ACC112 (cell line): ENCODE results near the gene EPM2A.
A peak's percentile ranks its signal among the peaks of the same experiment; 100 is the strongest.

Experiments
- H2AFZ ChIP-seq: fragments of 200-600 bp; sonication (generic); one replicate; pipeline ENCODE4 v1.6.0; 2017; ENCODE audit warnings: antibody characterized with exemption, low read length; ENCODE audit not compliant: unreplicated experiment
- H3K27ac ChIP-seq: fragments of 200-600 bp; sonication (generic); 2 replicates; pipeline ENCODE4 v1.5.1; 2014; ENCODE audit warnings: low read depth, mild to moderate bottlenecking, antibody characterized with exemption, low read length, moderate library complexity
- H3K27me3 ChIP-seq: fragments of 200-600 bp; sonication (generic); 2 replicates; pipeline ENCODE4 v1.6.1; 2014; ENCODE audit warnings: mild to moderate bottlenecking, antibody characterized with exemption, low read length, moderate library complexity, mixed read lengths; ENCODE audit not compliant: insufficient read depth
- H3K36me3 ChIP-seq: fragments of 200-600 bp; sonication (generic); 2 replicates; pipeline ENCODE4 v1.6.1; 2016; ENCODE audit warnings: mild to moderate bottlenecking, antibody characterized with exemption, low read length, moderate library complexity, mixed read lengths; ENCODE audit not compliant: insufficient read depth
- H3K4me1 ChIP-seq: fragments of 200-600 bp; sonication (generic); one replicate; pipeline ENCODE4 v1.6.1; 2016; ENCODE audit warnings: low read length, mixed read lengths; ENCODE audit not compliant: insufficient read depth, unreplicated experiment, control insufficient read depth
- H3K4me3 ChIP-seq: fragments of 200-600 bp; sonication (generic); 2 replicates; pipeline ENCODE4 v1.5.1; 2014; ENCODE audit warnings: mild to moderate bottlenecking, low read depth, low read length
- H3K79me2 ChIP-seq: fragments of 200-600 bp; sonication (generic); one replicate; pipeline ENCODE4 v1.6.0; 2016; ENCODE audit warnings: low read length; ENCODE audit not compliant: control insufficient read depth, unreplicated experiment, insufficient read depth

EPM2A gene

DNA sequence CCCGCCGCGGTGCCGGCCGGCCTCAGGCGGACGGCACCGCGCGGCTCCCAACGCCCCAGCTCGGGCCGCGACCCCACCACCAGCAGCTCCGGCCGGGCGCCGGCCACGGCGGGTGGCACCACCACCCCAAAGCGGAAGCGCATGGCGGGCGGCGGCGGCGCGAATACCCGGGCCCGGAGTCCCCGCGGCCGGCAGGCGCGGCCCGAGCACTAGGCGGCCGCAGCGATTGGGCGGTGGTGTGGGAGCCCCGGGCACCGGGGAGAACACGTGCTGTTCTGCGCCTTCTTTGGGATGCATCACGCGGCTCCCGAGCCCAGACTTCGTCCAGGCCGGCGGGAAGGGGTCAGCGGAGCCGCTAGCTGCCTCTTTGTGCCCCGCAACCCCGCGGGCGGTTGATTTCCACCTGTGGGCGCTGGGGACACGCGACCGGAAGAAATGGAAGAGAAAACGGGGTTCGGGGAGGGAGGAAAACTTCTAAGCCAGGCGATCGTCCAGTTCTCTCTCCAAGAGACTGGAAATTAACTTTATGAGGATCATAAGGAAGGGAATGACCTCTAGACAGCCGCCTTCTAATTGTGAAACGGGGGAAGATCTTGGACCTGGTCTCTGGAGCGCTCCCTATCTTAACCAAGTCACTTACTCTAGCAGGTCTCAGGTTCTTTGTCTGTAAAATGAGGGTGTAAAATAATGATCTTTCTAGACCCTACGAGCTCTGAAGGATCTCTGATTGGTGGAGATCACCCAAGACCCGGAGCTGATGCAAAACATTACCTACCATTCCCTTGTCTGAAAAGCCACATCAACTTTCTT is at the start of gene EPM2A:
TSS of gene EPM2A (minus strand) at position 165 of the 810 bp plus-strand sequence. CDS start at position 143, 22 bp downstream.
- Histone ChIP-seq H3K4me3 (peak within 1 kb of the TSS; percentile 85), H3K27ac (peak within 1 kb of the TSS; percentile 94), H2AFZ (peak within 1 kb of the TSS; percentile 97), H3K4me1 (peaks cover 36% of the 10 kb centered on the region), H3K27me3 (no peaks in the 10 kb centered on the region), H3K79me2 (no peaks in the 10 kb centered on the region), H3K36me3 (no peaks in the 10 kb centered on the region)

DNA sequence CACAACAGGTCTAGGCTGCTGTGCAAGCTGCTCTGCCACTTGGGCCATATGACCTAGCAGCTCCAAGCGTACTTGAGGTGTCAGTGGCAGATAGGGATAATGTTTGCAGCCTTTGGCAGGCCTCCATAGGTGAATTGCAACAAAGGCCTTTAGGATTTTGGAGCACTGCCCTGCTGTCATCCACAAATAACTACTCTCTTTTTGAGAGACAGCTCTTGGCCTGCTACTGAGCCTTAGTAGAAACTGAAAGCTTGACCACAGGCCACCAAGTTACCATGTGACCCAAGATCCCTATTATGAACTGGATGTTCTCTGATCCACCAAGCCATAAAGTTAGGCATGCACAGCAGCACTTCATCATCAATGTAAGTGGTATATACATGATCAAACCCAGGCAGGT is 49.4 kb upstream of the EPM2A start:
- H3K79me2 ChIP-seq = no peaks in the 10 kb centered on the region
- H2AFZ ChIP-seq = no peak overlapping the region
- H3K4me3 ChIP-seq = no peak overlapping the region
- no peaks in the 10 kb centered on the region for H3K27me3 ChIP-seq
- no peak overlapping the region for H3K27ac ChIP-seq
- no peaks in the 10 kb centered on the region for H3K4me1 ChIP-seq
- peaks cover 22% of the 10 kb centered on the region for H3K36me3 ChIP-seq

- H3K4me3 ChIP-seq = no peak overlapping the region
- no peak overlapping the region for H3K27ac ChIP-seq
- no peaks in the 10 kb centered on the region for H3K79me2 ChIP-seq
- H3K36me3 ChIP-seq = peaks cover 19% of the 10 kb centered on the region
- no peaks in the 10 kb centered on the region for H3K4me1 ChIP-seq
- no peaks in the 10 kb centered on the region for H3K27me3 ChIP-seq
- no peak overlapping the region for H2AFZ ChIP-seq
Observed at GRCh38 chr6:145783796-145784195, 48.5 kb upstream of the EPM2A start.

DNA sequence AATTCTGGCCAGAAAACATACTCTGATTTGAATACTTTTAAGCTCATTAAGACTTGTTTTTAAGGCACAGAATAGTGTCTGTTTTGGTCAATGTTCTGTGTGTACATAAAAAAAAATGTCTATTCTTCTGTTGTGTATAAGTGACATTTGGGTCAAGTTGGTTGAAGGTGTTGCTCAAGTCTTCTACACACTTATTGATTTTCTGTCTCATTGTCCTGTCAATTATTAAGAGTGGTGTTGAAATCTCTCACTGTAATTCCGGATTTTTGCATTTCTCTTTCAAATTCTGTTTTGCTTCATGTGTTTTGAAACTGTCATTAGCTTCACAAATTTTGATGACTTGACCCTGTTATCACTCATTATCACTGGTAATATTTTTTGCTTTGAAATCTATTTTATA is 37.5 kb upstream of the EPM2A start:
- Histone ChIP-seq H3K4me3 (no peak overlapping the region), H3K27ac (no peak overlapping the region), H3K4me1 (no peaks in the 10 kb centered on the region), H2AFZ (no peak overlapping the region), H3K36me3 (no peaks in the 10 kb centered on the region), H3K79me2 (no peaks in the 10 kb centered on the region), H3K27me3 (no peaks in the 10 kb centered on the region)

DNA sequence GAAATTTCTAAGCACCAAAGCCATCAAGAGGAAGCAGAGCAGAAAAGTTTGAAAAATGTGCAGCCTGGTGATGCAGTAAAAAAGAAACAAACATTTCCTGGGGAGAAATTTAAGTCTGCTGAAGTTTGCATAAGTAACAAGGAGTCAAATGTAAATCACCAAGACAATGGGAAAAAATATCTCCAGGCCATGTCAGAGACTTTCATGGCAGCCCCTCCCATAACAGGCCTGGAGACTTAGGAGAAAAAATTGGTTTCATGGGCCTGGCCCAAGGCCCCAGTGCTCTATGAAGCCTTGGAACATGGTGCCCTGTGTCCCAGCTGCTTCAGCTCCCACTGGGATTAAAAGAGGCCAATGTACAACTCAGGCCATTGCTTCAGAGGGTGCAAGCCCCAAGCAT is 30.1 kb upstream of the EPM2A start:
- H3K4me1 ChIP-seq = no peaks in the 10 kb centered on the region
- no peak overlapping the region for H3K4me3 ChIP-seq
- no peaks in the 10 kb centered on the region for H3K27me3 ChIP-seq
- H3K36me3 ChIP-seq = no peaks in the 10 kb centered on the region
- no peaks in the 10 kb centered on the region for H3K79me2 ChIP-seq
- no peak overlapping the region for H2AFZ ChIP-seq
- H3K27ac ChIP-seq = no peak overlapping the region

GRCh38 chr6:145763742-145764141 is 28.4 kb upstream of the EPM2A start:
- Histone ChIP-seq H3K27me3 (no peaks in the 10 kb centered on the region), H3K79me2 (no peaks in the 10 kb centered on the region), H3K27ac (no peak overlapping the region), H3K4me3 (no peak overlapping the region), H3K4me1 (no peaks in the 10 kb centered on the region), H2AFZ (no peak overlapping the region), H3K36me3 (no peaks in the 10 kb centered on the region)

GRCh38 chr6:145761584-145761983 is 26.3 kb upstream of the EPM2A start:
- Histone ChIP-seq H3K4me1 (no peaks in the 10 kb centered on the region), H3K27ac (no peak overlapping the region), H3K27me3 (no peaks in the 10 kb centered on the region), H3K4me3 (no peak overlapping the region), H3K36me3 (no peaks in the 10 kb centered on the region), H2AFZ (no peak overlapping the region), H3K79me2 (no peaks in the 10 kb centered on the region)

- Histone ChIP-seq H3K27me3 (no peaks in the 10 kb centered on the region), H3K4me3 (no peak overlapping the region), H3K4me1 (peaks cover 9% of the 10 kb centered on the region), H2AFZ (no peak overlapping the region), H3K27ac (no peak overlapping the region), H3K79me2 (no peaks in the 10 kb centered on the region), H3K36me3 (no peaks in the 10 kb centered on the region)
Observed at GRCh38 chr6:145758113-145758512, 22.8 kb upstream of the EPM2A start.

- Histone ChIP-seq H3K4me1 (peaks cover 20% of the 10 kb centered on the region), H3K79me2 (no peaks in the 10 kb centered on the region), H3K36me3 (no peaks in the 10 kb centered on the region), H3K4me3 (no peak overlapping the region), H3K27ac (peak overlapping the region; percentile 17; the same call in 1 of the 2 replicates), H2AFZ (no peak overlapping the region), H3K27me3 (no peaks in the 10 kb centered on the region)
Observed at GRCh38 chr6:145756170-145756662, 20.9 kb upstream of the EPM2A start.

GRCh38 chr6:145755682-145756081 is 20.4 kb upstream of the EPM2A start:
- no peak overlapping the region for H2AFZ ChIP-seq
- no peaks in the 10 kb centered on the region for H3K36me3 ChIP-seq
- peaks cover 20% of the 10 kb centered on the region for H3K4me1 ChIP-seq
- no peak overlapping the region for H3K4me3 ChIP-seq
- H3K27me3 ChIP-seq = no peaks in the 10 kb centered on the region
- peak overlapping the region; percentile 17 for H3K27ac ChIP-seq
- no peaks in the 10 kb centered on the region for H3K79me2 ChIP-seq

DNA sequence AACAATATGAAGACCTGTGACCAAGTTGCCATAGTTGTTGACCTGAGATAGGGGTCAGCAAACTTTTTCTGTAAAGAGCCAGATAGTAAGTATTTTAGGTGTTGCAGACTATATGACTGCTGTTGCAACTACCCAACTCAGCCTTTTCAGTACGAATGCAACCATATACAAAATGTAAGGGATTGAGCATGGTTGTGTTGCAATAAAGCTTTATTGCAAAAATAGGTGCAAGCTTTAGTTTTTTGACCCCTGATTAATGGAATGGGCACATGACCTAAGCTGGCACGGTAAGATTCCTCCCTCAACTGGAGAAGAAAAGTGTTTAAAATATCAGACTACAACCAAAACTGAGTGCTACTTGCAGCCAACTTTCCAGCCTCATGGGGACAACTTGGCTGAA is 17.3 kb upstream of the EPM2A start:
- Histone ChIP-seq H3K27me3 (no peaks in the 10 kb centered on the region), H3K27ac (no peak overlapping the region), H2AFZ (no peak overlapping the region), H3K4me3 (no peak overlapping the region), H3K36me3 (no peaks in the 10 kb centered on the region), H3K79me2 (no peaks in the 10 kb centered on the region), H3K4me1 (peaks cover 31% of the 10 kb centered on the region)
